ENCODE results near the gene SECISBP2. TPM values are rescaled to one million over a fixed set of nuclear protein-coding genes. Genes with fewer than 3 reads are reported as not detected.

Gene SECISBP2
- total RNA-seq, 1 donor from 2014 or later = 32.3 TPM

GRCh38 chr9:89354471-89354870 lies 36.2 kb downstream of the SECISBP2 start:
- DNase-seq (ENCODE audit: low read depth) = no peak
- TF ChIP-seq, protein P1, sequence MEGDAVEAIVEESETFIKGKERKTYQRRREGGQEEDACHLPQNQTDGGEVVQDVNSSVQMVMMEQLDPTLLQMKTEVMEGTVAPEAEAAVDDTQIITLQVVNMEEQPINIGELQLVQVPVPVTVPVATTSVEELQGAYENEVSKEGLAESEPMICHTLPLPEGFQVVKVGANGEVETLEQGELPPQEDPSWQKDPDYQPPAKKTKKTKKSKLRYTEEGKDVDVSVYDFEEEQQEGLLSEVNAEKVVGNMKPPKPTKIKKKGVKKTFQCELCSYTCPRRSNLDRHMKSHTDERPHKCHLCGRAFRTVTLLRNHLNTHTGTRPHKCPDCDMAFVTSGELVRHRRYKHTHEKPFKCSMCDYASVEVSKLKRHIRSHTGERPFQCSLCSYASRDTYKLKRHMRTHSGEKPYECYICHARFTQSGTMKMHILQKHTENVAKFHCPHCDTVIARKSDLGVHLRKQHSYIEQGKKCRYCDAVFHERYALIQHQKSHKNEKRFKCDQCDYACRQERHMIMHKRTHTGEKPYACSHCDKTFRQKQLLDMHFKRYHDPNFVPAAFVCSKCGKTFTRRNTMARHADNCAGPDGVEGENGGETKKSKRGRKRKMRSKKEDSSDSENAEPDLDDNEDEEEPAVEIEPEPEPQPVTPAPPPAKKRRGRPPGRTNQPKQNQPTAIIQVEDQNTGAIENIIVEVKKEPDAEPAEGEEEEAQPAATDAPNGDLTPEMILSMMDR (conservative IDR thresholded peaks at IDR 0.05; ENCODE audit: low read depth, low read length) = no peak
- no peak overlapping the region for H3K4me3 ChIP-seq (ENCODE audit: low read depth, low read length)

- TF ChIP-seq, protein P1 (conservative IDR thresholded peaks at IDR 0.05; ENCODE audit: low read depth, low read length) = no peak
- DNase-seq (ENCODE audit: low read depth) = no peak
- no peak overlapping the region for H3K4me3 ChIP-seq (ENCODE audit: low read depth, low read length)
Observed at GRCh38 chr9:89356782-89357181, 38.5 kb downstream of the SECISBP2 start.

DNA sequence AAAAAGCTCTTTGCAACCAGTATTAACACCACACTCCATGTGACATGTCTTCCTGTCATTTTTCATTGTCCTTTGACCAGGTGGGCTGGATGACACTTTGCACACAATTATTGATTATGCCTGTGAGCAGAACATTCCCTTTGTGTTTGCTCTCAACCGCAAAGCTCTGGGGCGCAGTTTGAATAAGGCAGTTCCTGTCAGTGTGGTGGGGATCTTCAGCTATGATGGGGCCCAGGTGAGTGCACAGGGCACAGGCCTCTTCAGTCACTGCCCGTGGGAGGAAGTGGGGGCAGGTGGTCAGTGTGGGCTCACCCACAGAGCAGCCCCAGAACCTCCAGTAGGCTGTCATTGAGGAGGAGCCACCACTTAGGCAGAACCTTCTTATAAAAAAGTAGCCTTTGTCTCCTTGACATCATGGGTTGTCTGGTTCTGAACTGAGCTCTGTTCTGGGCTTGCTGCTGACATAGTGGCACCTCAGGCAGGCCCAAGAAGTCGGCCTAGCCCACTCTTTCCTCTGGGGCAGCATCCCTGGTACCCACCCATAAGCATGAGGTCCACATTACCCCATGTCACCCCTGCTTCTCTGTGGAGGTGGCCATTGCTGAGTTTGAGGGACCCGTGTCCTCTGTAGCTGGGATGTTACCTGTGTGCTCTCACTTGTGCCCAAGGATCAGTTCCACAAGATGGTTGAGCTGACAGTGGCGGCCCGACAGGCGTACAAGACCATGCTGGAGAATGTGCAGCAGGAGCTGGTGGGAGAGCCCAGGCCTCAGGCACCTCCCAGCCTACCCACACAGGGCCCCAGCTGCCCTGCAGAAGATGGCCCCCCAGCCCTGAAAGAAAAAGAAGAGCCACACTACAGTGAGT lies 39.3 kb downstream of the SECISBP2 start:
- DNase-seq (ENCODE audit: low read depth) = no peak
- TF ChIP-seq, protein P1 (conservative IDR thresholded peaks at IDR 0.05; ENCODE audit: low read depth, low read length) = no peak
- H3K4me3 ChIP-seq (ENCODE audit: low read depth, low read length) = no peak overlapping the region

- TF ChIP-seq, protein P1 (conservative IDR thresholded peaks at IDR 0.05; ENCODE audit: low read depth, low read length) = no peak
- no peak for DNase-seq (ENCODE audit: low read depth)
- no peak overlapping the region for H3K4me3 ChIP-seq (ENCODE audit: low read depth, low read length)
Observed at GRCh38 chr9:89358376-89358916, 40.1 kb downstream of the SECISBP2 start.

DNA sequence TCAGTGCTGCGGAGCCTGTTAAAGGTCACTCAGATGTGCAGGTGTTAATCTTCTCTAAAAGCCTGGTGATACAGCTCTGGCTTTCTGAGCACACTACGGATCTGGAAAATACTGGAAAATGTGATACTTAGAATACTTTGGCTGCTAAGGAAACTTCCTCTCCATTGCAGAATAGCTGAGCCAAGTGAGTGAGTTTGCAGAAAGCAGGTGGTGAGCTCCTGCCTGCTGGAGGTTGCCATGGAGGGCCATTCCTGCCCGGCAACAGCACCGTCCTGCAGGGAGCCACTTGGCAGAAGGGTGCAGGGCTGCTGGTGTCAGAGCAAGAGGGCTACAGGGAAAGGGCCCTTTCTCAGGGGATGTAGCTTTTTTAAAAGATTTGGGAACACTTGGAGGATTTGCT lies 40.7 kb downstream of the SECISBP2 start:
- no peak overlapping the region for H3K4me3 ChIP-seq (ENCODE audit: low read depth, low read length)
- no peak for DNase-seq (ENCODE audit: low read depth)
- TF ChIP-seq, protein P1 (conservative IDR thresholded peaks at IDR 0.05; ENCODE audit: low read depth, low read length) = no peak

- no peak overlapping the region for H3K4me3 ChIP-seq (ENCODE audit: low read depth, low read length)
- TF ChIP-seq, protein P1 (conservative IDR thresholded peaks at IDR 0.05; ENCODE audit: low read depth, low read length) = no peak
- DNase-seq (ENCODE audit: low read depth) = no peak
Observed at GRCh38 chr9:89359751-89360261, 41.5 kb downstream of the SECISBP2 start.
